SU-DHL-6 (cell line): Measurements from ENCODE around the gene RALB.

ENCODE experiments used
- H2AFZ ChIP-seq: fragments of 200-600 bp; sonication (generic); 2 replicates; pipeline ENCODE4 v1.6.1; 2014; ENCODE audit warnings: low read depth, mild to moderate bottlenecking, moderate library complexity, mixed read lengths, antibody characterized with exemption, low read length; ENCODE audit not compliant: severe bottlenecking
- H3F3A ChIP-seq: fragments of 200-600 bp; shearing (Covaris generic); 2 replicates; pipeline ENCODE4 v1.6.0; 2016; ENCODE audit warnings: antibody characterized with exemption, mild to moderate bottlenecking; ENCODE audit not compliant: insufficient read depth
- H3K27ac ChIP-seq: fragments of 200-600 bp; sonication (generic); 2 replicates; pipeline ENCODE4 v1.5.1; 2016; ENCODE audit warnings: low read depth, mild to moderate bottlenecking, low read length, moderate library complexity, mixed read lengths
- H3K27me3 ChIP-seq: fragments of 200-600 bp; sonication (generic), shearing (Covaris generic); 2 replicates; pipeline ENCODE4 v1.6.0; 2014; ENCODE audit warnings: mild to moderate bottlenecking, low read length
- H3K36me3 ChIP-seq: fragments of 200-600 bp; sonication (generic); 2 replicates; pipeline ENCODE4 v1.6.1; 2014; ENCODE audit warnings: mild to moderate bottlenecking, low read length, mixed read lengths
- H3K4me2 ChIP-seq: fragments of 300-600, 200-600 bp; shearing (Covaris generic), sonication (generic); 2 replicates; pipeline ENCODE4 v1.6.0; 2014; ENCODE audit warnings: low read length, low read depth, mild to moderate bottlenecking; ENCODE audit not compliant: poor library complexity, severe bottlenecking
- H3K4me3 ChIP-seq: fragments of 200-600 bp; sonication (generic); 2 replicates; pipeline ENCODE4 v1.5.1; 2014; ENCODE audit warnings: antibody characterized with exemption, low read length, mild to moderate bottlenecking, mixed read lengths; ENCODE audit not compliant: insufficient read depth, poor library complexity, severe bottlenecking
- H3K79me2 ChIP-seq: fragments of 200-600 bp; sonication (generic); 2 replicates; pipeline ENCODE4 v1.6.1; 2014; ENCODE audit warnings: mild to moderate bottlenecking, low read length, moderate library complexity; ENCODE audit not compliant: insufficient read depth
- H3K9ac ChIP-seq: fragments of 200-600 bp; sonication (generic); 2 replicates; pipeline ENCODE4 v1.7.0; 2014; ENCODE audit warnings: mild to moderate bottlenecking, low read length
- H3K9me2 ChIP-seq: fragments of 200-600 bp; sonication (generic); replicated peaks from 2 replicates; pipeline ENCODE4 v1.6.1; 2014; ENCODE audit warnings: low read length; ENCODE audit not compliant: insufficient read depth
- H3K9me3 ChIP-seq: fragments of 200-600 bp; sonication (generic); 2 replicates; pipeline ENCODE4 v1.6.1; 2014; ENCODE audit warnings: low read length, mixed read lengths; ENCODE audit not compliant: insufficient read depth
- H4K20me1 ChIP-seq: fragments of 200-600 bp; sonication (generic); 2 replicates; pipeline ENCODE4 v1.6.1; 2014; ENCODE audit warnings: low read depth, mild to moderate bottlenecking, antibody characterized with exemption, low read length, moderate library complexity, mixed read lengths
- CTCF ChIP-seq: fragments of 200-600 bp; sonication (generic); IDR thresholded peaks from one replicate; pipeline ENCODE4 v1.5.1; 2017; ENCODE audit warnings: antibody characterized with exemption, mild to moderate bottlenecking, low read length, moderate library complexity; ENCODE audit not compliant: insufficient read depth, poor library complexity, severe bottlenecking
- EZH2phosphoT487 ChIP-seq: fragments of 200-600 bp; sonication (generic), shearing (Covaris generic); conservative IDR thresholded peaks from 2 replicates; pipeline ENCODE4 v1.6.1; 2018; ENCODE audit warnings: mild to moderate bottlenecking, antibody characterized with exemption, low read length, moderate library complexity, mixed read lengths

The RALB gene

DNA sequence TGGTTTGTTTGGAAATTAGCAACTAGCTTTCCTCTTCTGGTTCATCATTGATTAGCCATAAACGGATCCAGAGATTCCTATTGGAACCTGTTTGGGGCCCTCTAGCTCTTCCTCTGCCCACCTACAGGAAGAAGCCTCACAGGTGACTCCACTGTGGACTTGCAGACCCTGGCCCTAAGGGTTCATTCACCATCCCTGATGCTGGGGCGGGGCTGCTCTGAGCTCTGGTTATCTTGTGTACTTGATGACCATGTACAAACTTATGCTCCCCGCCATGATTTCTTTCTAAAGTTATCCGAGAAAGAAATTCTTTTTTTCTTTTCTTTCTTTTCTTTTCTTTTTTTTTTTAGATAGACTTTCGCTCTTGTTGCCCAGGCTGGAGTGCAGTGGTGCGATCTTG, 59.4 kb downstream of the RALB start:
- no peak overlapping the region for H3K27ac ChIP-seq
- H4K20me1 ChIP-seq = no peaks in the 10 kb centered on the region
- TF ChIP-seq CTCF = no peak
- TF ChIP-seq EZH2phosphoT487 = no peak
- peaks cover 14% of the 10 kb centered on the region; the same call in 1 of the 2 replicates for H3F3A ChIP-seq
- H3K79me2 ChIP-seq = no peaks in the 10 kb centered on the region
- H3K27me3 ChIP-seq = no peaks in the 10 kb centered on the region
- no peak overlapping the region for H3K9ac ChIP-seq
- H3K36me3 ChIP-seq = no peaks in the 10 kb centered on the region
- no peaks in the 10 kb centered on the region for H3K9me2 ChIP-seq
- no peak overlapping the region for H2AFZ ChIP-seq
- no peak overlapping the region for H3K4me2 ChIP-seq
- H3K4me3 ChIP-seq = no peak overlapping the region
- no peaks in the 10 kb centered on the region for H3K9me3 ChIP-seq

DNA sequence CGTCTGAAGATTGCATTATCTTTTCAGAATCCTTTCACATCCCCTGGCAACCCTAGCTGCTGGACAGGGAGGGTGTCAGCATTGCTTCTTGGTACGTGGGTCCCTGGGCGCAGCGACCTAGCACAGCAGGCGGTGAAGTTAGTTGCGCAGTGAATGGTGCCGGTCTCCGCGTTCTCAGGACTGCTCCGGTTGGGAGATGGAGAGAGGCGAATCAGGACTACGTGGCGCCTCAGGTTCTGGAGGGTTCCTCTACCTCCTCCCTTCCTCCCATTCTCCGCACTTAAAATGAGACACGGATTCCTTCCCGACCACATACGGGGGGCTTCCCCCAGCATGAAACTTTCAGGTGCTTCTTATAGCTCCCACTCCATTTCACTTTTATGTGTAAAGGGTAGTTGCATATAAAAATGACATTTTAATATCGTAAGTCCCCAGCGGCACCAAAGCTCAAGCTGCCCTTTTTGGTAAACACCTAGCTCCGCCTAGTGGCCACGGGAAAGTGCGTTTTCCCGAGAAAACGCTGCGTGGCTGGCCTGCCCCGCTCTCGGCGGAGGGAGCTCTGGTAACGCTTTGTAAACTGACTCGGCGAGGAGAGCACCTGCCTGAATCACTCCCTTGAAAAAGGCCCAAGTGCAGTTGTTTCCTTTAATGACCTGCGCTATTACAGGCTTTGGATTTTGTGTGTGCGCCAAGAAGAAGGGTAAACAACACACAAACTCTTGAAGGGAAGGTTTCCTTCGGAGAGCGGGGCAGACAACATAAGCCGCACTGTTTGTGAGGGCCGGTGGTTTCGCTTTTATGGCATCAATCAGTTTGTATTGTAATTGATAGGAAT, 60.4 kb downstream of the RALB start:
- Histone ChIP-seq H3K27ac (no peak overlapping the region), H3K27me3 (no peaks in the 10 kb centered on the region), H3K79me2 (no peaks in the 10 kb centered on the region), H3K9ac (no peak overlapping the region), H3K36me3 (no peaks in the 10 kb centered on the region), H3K9me2 (no peaks in the 10 kb centered on the region), H3K4me2 (no peak overlapping the region), H2AFZ (no peak overlapping the region), H3K4me3 (no peak overlapping the region), H3K9me3 (no peaks in the 10 kb centered on the region), H4K20me1 (no peaks in the 10 kb centered on the region), H3F3A (peaks cover 14% of the 10 kb centered on the region; the same call in 1 of the 2 replicates)
- TF ChIP-seq EZH2phosphoT487 (no peak), CTCF (peak; percentile 70)

DNA sequence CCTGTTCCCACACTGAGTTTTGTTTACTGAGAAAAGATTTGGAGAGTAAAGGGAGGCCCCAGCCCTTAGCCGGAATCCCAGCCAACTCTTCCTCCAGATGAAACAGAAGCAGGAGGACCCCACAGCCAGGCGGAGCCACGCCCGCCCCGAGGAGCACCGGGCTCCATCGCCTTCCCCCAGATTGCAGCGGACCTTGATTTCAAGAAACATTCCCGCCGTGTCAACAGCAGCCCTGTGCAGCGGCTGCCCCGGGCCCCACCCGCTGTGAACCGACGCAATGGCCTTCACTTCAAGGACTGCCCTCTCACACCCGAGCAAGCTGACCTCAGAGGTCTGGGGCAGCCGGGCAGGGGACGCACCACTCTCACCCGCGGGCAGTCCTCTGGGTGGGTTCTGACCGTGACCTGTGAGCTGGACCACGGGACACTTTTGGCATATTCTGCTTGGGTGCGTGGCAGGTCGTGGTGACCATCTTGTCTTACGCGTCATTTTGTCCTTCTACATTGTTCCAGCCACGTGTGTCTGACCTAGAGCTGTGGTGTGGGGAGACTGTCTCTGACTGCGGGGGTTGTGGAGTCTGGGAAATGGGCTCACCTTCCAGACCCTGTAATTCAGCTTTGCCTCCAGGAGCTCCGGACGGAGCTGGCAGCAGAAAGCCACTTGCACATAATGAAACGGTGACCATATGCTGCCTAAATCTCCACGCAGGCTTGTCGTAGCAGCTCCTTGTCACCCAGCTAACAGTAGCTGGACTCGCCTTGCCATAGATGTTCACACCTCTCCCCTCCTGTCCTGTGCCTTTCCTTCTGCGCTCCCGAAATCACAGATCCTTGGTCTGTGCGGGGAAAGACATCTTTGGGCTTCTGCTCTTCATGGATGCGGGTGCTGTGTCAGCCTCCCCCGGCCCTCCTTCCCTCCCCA, 61.3 kb downstream of the RALB start:
- H3K36me3 ChIP-seq = no peaks in the 10 kb centered on the region
- H4K20me1 ChIP-seq = no peaks in the 10 kb centered on the region
- no peak overlapping the region for H3K4me2 ChIP-seq
- H3K9me2 ChIP-seq = no peaks in the 10 kb centered on the region
- no peak overlapping the region for H2AFZ ChIP-seq
- no peaks in the 10 kb centered on the region for H3K9me3 ChIP-seq
- H3K27me3 ChIP-seq = no peaks in the 10 kb centered on the region
- H3K79me2 ChIP-seq = no peaks in the 10 kb centered on the region
- H3K27ac ChIP-seq = no peak overlapping the region
- H3F3A ChIP-seq = peaks cover 14% of the 10 kb centered on the region; the same call in 1 of the 2 replicates
- TF ChIP-seq CTCF (no peak), EZH2phosphoT487 (no peak)
- H3K9ac ChIP-seq = no peak overlapping the region
- no peak overlapping the region for H3K4me3 ChIP-seq
